A673 (cell line): ENCODE measurements around the gene BBS2.

Experiments
- EZH2 ChIP-seq: fragments of 200-600 bp; sonication (generic); IDR thresholded peaks from 2 replicates; pipeline ENCODE4 v1.6.1; 2017; ENCODE audit warnings: borderline replicate concordance, low read depth, mild to moderate bottlenecking, mixed read lengths, antibody characterized with exemption, low read length; ENCODE audit not compliant: poor library complexity, severe bottlenecking
- TF ChIP-seq, protein P1 (sequence below): fragments of 300-800, 200-600 bp; sonication (generic); conservative IDR thresholded peaks from 2 replicates; pipeline ENCODE4 v1.5.1; 2017; ENCODE audit warnings: low read depth, mild to moderate bottlenecking, antibody characterized with exemption, low read length, moderate library complexity, mixed read lengths

DNA sequence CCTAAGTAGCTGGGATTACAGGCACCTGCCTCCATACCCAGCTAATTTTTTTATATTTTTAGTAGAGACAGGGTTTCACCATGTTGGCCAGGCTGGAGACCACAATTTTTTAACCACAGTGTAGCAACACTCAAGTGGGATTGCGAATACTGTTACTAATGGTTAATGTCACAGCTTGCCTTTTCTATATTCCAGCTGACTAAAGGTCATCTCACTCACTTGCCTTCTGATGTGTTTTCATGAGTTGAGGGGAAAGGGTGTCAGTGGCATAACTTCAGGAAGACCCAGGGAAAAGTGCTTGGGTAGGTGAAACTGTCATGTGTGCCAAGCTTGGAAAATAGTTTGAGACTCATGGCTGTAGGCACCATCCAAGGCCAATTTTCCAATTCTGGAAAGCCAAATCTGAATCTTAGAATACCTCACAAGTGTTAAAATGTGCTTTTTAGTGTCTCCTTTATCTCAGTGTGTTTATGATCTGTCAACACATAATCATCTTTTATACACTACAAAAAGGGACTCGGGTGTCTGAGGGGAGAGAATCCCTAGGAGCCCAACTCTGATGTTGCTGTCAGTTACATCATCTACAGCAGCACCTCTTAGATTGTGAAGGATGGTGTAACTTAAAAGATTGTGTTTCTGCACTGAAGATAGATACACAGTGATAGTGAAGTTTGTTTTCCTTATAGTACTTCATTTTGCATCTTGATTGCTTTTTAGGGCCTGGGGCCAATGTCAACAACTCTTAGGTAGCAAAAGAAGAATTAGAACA lies 41.4 kb downstream of the BBS2 start:
- TF ChIP-seq, protein P1, sequence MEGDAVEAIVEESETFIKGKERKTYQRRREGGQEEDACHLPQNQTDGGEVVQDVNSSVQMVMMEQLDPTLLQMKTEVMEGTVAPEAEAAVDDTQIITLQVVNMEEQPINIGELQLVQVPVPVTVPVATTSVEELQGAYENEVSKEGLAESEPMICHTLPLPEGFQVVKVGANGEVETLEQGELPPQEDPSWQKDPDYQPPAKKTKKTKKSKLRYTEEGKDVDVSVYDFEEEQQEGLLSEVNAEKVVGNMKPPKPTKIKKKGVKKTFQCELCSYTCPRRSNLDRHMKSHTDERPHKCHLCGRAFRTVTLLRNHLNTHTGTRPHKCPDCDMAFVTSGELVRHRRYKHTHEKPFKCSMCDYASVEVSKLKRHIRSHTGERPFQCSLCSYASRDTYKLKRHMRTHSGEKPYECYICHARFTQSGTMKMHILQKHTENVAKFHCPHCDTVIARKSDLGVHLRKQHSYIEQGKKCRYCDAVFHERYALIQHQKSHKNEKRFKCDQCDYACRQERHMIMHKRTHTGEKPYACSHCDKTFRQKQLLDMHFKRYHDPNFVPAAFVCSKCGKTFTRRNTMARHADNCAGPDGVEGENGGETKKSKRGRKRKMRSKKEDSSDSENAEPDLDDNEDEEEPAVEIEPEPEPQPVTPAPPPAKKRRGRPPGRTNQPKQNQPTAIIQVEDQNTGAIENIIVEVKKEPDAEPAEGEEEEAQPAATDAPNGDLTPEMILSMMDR = no peak
- no peak for TF ChIP-seq EZH2
